GM19035 (cell line): ENCODE measurements around the gene CPZ.

Experiments used
- ATAC-seq: cut with Tn5 transposase; IDR thresholded peaks from one replicate; pipeline ENCODE4 v1.9.1; 2021; ENCODE audit not compliant: unreplicated experiment

The CPZ gene

GRCh38 chr4:8592366-8593263 is at the start of gene CPZ:
Gene CPZ (plus strand): TSS chr4:8592765. CDS start chr4:8592834, 69 bp downstream.
- no peak for ATAC-seq

- no peak for ATAC-seq
These were observed 49.6 kb upstream of the CPZ start for GRCh38 chr4:8542776-8543525.

GRCh38 chr4:8543623-8544022 is 48.9 kb upstream of the CPZ start:
- no peak for ATAC-seq

GRCh38 chr4:8544282-8544681 is 48.3 kb upstream of the CPZ start:
- ATAC-seq = no peak

GRCh38 chr4:8544741-8545438 is 47.7 kb upstream of the CPZ start:
- ATAC-seq = no peak

GRCh38 chr4:8545439-8545765 is 47.2 kb upstream of the CPZ start:
- no peak for ATAC-seq

- ATAC-seq = no peak
These were observed 45.8 kb upstream of the CPZ start for GRCh38 chr4:8546766-8547107.

GRCh38 chr4:8547108-8547911 is 45.3 kb upstream of the CPZ start:
- no peak for ATAC-seq

- no peak for ATAC-seq
These were observed 44.4 kb upstream of the CPZ start for GRCh38 chr4:8547912-8548730.

GRCh38 chr4:8548731-8549351 is 43.7 kb upstream of the CPZ start:
- ATAC-seq = no peak

- no peak for ATAC-seq
These were observed 43.1 kb upstream of the CPZ start for GRCh38 chr4:8549352-8549931.

GRCh38 chr4:8550691-8551090 is 41.9 kb upstream of the CPZ start:
- ATAC-seq = no peak

- ATAC-seq = no peak
These were observed 40.5 kb upstream of the CPZ start for GRCh38 chr4:8552024-8552423.

- ATAC-seq = no peak
These were observed 39.9 kb upstream of the CPZ start for GRCh38 chr4:8552581-8553205.

- ATAC-seq = no peak
These were observed 39.3 kb upstream of the CPZ start for GRCh38 chr4:8553216-8553615.

- no peak for ATAC-seq
These were observed 38.6 kb upstream of the CPZ start for GRCh38 chr4:8553991-8554405.

- no peak for ATAC-seq
These were observed 37.9 kb upstream of the CPZ start for GRCh38 chr4:8554555-8555100.

- no peak for ATAC-seq
These were observed 36.8 kb upstream of the CPZ start for GRCh38 chr4:8555716-8556115.
